PC-9 (cell line): ENCODE measurements around the gene ANKS1B.

Source experiments
- EZH2 ChIP-seq: fragments of 200-600 bp; sonication (generic); IDR thresholded peaks from 2 replicates; pipeline ENCODE4 v1.8.0; 2017; ENCODE audit warnings: antibody characterized with exemption, low read depth
- TF ChIP-seq, protein P1 (sequence below): fragments of 200-600 bp; sonication (generic); conservative IDR thresholded peaks from 2 replicates; pipeline ENCODE4 v1.6.1; 2017; ENCODE audit warnings: mixed run types, antibody characterized with exemption, mild to moderate bottlenecking, moderate library complexity

DNA sequence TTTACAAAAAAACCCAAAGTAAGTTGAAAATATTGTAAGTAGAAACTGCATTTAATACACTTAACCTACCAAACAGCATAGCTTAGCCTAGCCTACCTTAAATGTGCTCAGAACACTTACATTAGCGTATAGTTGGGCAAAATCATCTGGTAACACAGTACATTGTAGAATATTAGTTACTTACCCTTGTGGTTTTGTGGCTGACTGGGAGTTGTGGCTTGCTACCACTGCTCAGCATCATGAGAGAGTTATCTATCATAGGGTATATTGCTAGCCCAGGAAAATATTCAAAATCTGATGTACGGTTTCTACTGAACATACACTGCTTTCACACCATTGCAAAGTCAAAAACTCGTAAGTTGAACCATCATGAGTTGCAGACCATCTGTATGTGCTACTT, 478.9 kb downstream of the ANKS1B start:
- TF ChIP-seq, protein P1, sequence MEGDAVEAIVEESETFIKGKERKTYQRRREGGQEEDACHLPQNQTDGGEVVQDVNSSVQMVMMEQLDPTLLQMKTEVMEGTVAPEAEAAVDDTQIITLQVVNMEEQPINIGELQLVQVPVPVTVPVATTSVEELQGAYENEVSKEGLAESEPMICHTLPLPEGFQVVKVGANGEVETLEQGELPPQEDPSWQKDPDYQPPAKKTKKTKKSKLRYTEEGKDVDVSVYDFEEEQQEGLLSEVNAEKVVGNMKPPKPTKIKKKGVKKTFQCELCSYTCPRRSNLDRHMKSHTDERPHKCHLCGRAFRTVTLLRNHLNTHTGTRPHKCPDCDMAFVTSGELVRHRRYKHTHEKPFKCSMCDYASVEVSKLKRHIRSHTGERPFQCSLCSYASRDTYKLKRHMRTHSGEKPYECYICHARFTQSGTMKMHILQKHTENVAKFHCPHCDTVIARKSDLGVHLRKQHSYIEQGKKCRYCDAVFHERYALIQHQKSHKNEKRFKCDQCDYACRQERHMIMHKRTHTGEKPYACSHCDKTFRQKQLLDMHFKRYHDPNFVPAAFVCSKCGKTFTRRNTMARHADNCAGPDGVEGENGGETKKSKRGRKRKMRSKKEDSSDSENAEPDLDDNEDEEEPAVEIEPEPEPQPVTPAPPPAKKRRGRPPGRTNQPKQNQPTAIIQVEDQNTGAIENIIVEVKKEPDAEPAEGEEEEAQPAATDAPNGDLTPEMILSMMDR, result no peak
- TF ChIP-seq EZH2, result no peak
